Hematopoietic multipotent progenitor cell treated with erythropoietin and hydrocortisone succinate and interleukin-3 and kit ligand, for 8 days (in vitro differentiated cells): ENCODE measurements around the gene DLGAP4.
A peak's percentile ranks its signal among the peaks of the same experiment; 100 is the strongest.

Source experiments
- DNase-seq: peaks from one replicate; pipeline ENCODE4 v3.0.0-alpha.2; 2015

Gene DLGAP4

GRCh38 chr20:36385503-36385902 is 79.4 kb downstream of the DLGAP4 start:
- DNase-seq: no peak

- DNase-seq: no peak
These were observed 80.1 kb downstream of the DLGAP4 start for GRCh38 chr20:36386236-36386635.

- no peak for DNase-seq
These were observed 84.1 kb downstream of the DLGAP4 start for GRCh38 chr20:36390269-36390668.

GRCh38 chr20:36390719-36391415 is 84.7 kb downstream of the DLGAP4 start:
- DNase-seq: no peak

- DNase-seq: no peak
These were observed 85.3 kb downstream of the DLGAP4 start for GRCh38 chr20:36391456-36391855.

GRCh38 chr20:36391955-36392354 is 85.8 kb downstream of the DLGAP4 start:
- no peak for DNase-seq

GRCh38 chr20:36392989-36393388 is 86.8 kb downstream of the DLGAP4 start:
- no peak for DNase-seq

- no peak for DNase-seq
These were observed 88.3 kb downstream of the DLGAP4 start for GRCh38 chr20:36394340-36394965.

- no peak for DNase-seq
These were observed 90.2 kb downstream of the DLGAP4 start for GRCh38 chr20:36396340-36396739.

- DNase-seq: no peak
These were observed 90.9 kb downstream of the DLGAP4 start for GRCh38 chr20:36396847-36397630.

GRCh38 chr20:36398515-36398914 is 92.4 kb downstream of the DLGAP4 start:
- DNase-seq: no peak

- DNase-seq: peak; percentile 33
These were observed 93.2 kb downstream of the DLGAP4 start for GRCh38 chr20:36399147-36399968.

GRCh38 chr20:36399969-36400545 is 93.9 kb downstream of the DLGAP4 start:
- no peak for DNase-seq

- no peak for DNase-seq
These were observed 95.0 kb downstream of the DLGAP4 start for GRCh38 chr20:36400909-36401735.

GRCh38 chr20:36402708-36403107 is 96.6 kb downstream of the DLGAP4 start:
- DNase-seq: no peak

- no peak for DNase-seq
These were observed 98.4 kb downstream of the DLGAP4 start for GRCh38 chr20:36404435-36404978.

- DNase-seq: no peak
These were observed 99.1 kb downstream of the DLGAP4 start for GRCh38 chr20:36405255-36405654.

- no peak for DNase-seq
These were observed 101.1 kb downstream of the DLGAP4 start for GRCh38 chr20:36407199-36407733.

GRCh38 chr20:36408219-36408618 is 102.1 kb downstream of the DLGAP4 start:
- no peak for DNase-seq

- DNase-seq: no peak
These were observed 105.8 kb downstream of the DLGAP4 start for GRCh38 chr20:36411861-36412454.
